Erythroblast (primary cell): ENCODE measurements around the gene KMT5B.

Experiments
- GATA1 ChIP-seq: IDR thresholded peaks from 2 replicates; pipeline ENCODE4 v1.6.1; 2011; ENCODE audit warnings: low read depth, mild to moderate bottlenecking, control low read depth, low read length, moderate library complexity
- POLR2A ChIP-seq: IDR thresholded peaks from 2 replicates; pipeline ENCODE4 v1.6.1; 2011; ENCODE audit warnings: mild to moderate bottlenecking, low read length

DNA sequence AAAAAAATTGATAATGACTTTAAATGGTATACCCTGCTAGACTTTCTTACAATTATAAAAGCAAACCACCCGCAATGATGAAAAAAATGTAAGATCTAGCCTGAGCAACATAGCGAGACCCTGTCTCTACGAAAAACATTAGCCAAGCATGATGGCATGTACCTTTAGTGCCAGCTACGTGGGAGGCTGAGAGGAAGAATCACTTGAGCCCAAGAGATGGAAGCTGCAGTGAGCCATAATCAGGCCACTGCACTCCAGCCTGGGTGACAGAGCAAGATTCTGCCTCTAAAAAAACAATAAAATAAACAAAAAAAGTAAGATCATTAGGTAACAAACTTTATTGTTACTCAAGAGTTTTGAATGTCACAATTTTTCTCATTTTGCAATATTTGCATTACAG, 39.2 kb downstream of the KMT5B start:
- TF ChIP-seq POLR2A (no peak), GATA1 (no peak)
